Mesendoderm (in vitro differentiated cells): ENCODE measurements around the gene SLC36A1. TPM values are rescaled to one million over a fixed set of nuclear protein-coding genes. Genes with fewer than 3 reads are reported as not detected.

Experiments
- DNase-seq: peaks from one replicate; pipeline ENCODE4 v3.0.0; 2013
- H2AK5ac ChIP-seq: 2 replicates; pipeline ENCODE4 v1.6.1; 2013; ENCODE audit warnings: low read length, inconsistent platforms
- H2BK120ac ChIP-seq: 2 replicates; pipeline ENCODE4 v1.6.1; 2013; ENCODE audit warnings: low read depth, mild to moderate bottlenecking, low read length, moderate library complexity, mixed read lengths
- H2BK15ac ChIP-seq: replicated peaks from 2 replicates; pipeline ENCODE4 v1.6.1; 2013; ENCODE audit warnings: low read depth, mild to moderate bottlenecking, moderate library complexity
- H2BK5ac ChIP-seq: 2 replicates; pipeline ENCODE4 v1.6.1; 2013; ENCODE audit warnings: low read length, inconsistent platforms
- H3K18ac ChIP-seq: 2 replicates; pipeline ENCODE4 v1.6.1; 2013; ENCODE audit warnings: mild to moderate bottlenecking, low read length, mixed read lengths
- H3K23ac ChIP-seq: one replicate; pipeline ENCODE4 v1.6.1; 2013; ENCODE audit warnings: low read length
- H3K27ac ChIP-seq: 2 replicates; pipeline ENCODE4 v1.5.1; 2013; ENCODE audit warnings: low read depth, mild to moderate bottlenecking, inconsistent platforms, low read length, moderate library complexity
- H3K27me3 ChIP-seq: 2 replicates; pipeline ENCODE4 v1.6.1; 2013; ENCODE audit warnings: low read length, control low read depth, mild to moderate bottlenecking, inconsistent platforms; ENCODE audit not compliant: insufficient read depth, poor library complexity
- H3K36me3 ChIP-seq: 2 replicates; pipeline ENCODE4 v1.6.1; 2013; ENCODE audit warnings: low read length, inconsistent platforms; ENCODE audit not compliant: control insufficient read depth, insufficient read depth
- H3K4ac ChIP-seq: one replicate; pipeline ENCODE4 v1.6.1; 2013; ENCODE audit warnings: low read depth, mild to moderate bottlenecking, low read length, moderate library complexity
- H3K4me1 ChIP-seq: 2 replicates; pipeline ENCODE4 v1.6.1; 2013; ENCODE audit warnings: low read depth, low read length, inconsistent platforms; ENCODE audit not compliant: control insufficient read depth
- H3K4me2 ChIP-seq: 2 replicates; pipeline ENCODE4 v1.6.1; 2013; ENCODE audit warnings: low read length
- H3K4me3 ChIP-seq: 2 replicates; pipeline ENCODE4 v1.5.1; 2013; ENCODE audit warnings: mild to moderate bottlenecking, low read length
- H3K56ac ChIP-seq: one replicate; pipeline ENCODE4 v1.6.1; 2013; ENCODE audit warnings: low read length
- H3K79me1 ChIP-seq: 2 replicates; pipeline ENCODE4 v1.6.1; 2013; ENCODE audit warnings: low read length, inconsistent platforms
- H3K79me2 ChIP-seq: 2 replicates; pipeline ENCODE4 v1.6.1; 2013; ENCODE audit warnings: mild to moderate bottlenecking, low read length; ENCODE audit not compliant: control insufficient read depth, insufficient read depth
- H3K9ac ChIP-seq: 2 replicates; pipeline ENCODE4 v1.6.1; 2013; ENCODE audit warnings: low read length, inconsistent platforms
- H4K5ac ChIP-seq: one replicate; pipeline ENCODE4 v1.6.1; 2013; ENCODE audit warnings: low read length
- H4K8ac ChIP-seq: one replicate; pipeline ENCODE4 v1.6.1; 2013; ENCODE audit warnings: low read depth, mild to moderate bottlenecking, control low read depth, low read length, moderate library complexity
- WGBS: extraction: QIAGEN DNeasy Blood & Tissue Kit; methylation state at CpG from one replicate; pipeline ENCODE4 v1.1.7; 2013; ENCODE audit warnings: low lambda C conversion rate, missing lambda C conversion rate; ENCODE audit not compliant: insufficient coverage; ENCODE audit errors: extremely low coverage; 5-methylcytosine and 5-hydroxymethylcytosine counted together
- polyA plus RNA-seq, 2 experiments: library from polyadenylated mRNA; stranded (reverse); fragments of 200-250 nt; gene quantifications; one replicate each; pipeline ENCODE4 v1.2.3, GENCODE V29; 2013

SLC36A1 gene
- polyA plus RNA-seq (2013, experiment 1 of 2), result 5.1 TPM
- 6.9 TPM for polyA plus RNA-seq (2013, experiment 2 of 2)

GRCh38 chr5:151447174-151448037 lies at the start of gene SLC36A1:
Gene SLC36A1, plus strand, starts transcription at chr5:151447603. Its CDS starts 11,190 bp downstream, at chr5:151458793.
- Histone ChIP-seq H3K9ac (peak within 1 kb of the TSS; percentile 81), H3K4me3 (peak within 1 kb of the TSS; percentile 78), H3K4me1 (no peaks in the 10 kb centered on the region), H3K36me3 (no peaks in the 10 kb centered on the region), H2BK5ac (no peak within 1 kb of the TSS), H3K27ac (no peak within 1 kb of the TSS), H3K79me2 (peaks cover 2% of the 10 kb centered on the region), H2BK120ac (no peak within 1 kb of the TSS), H3K4ac (no peak within 1 kb of the TSS), H3K18ac (no peak within 1 kb of the TSS), H2BK15ac (no peak within 1 kb of the TSS), H3K4me2 (peak within 1 kb of the TSS; percentile 100), H4K8ac (no peak within 1 kb of the TSS), H3K27me3 (no peaks in the 10 kb centered on the region), H3K23ac (peak within 1 kb of the TSS; percentile 15), H4K5ac (no peak within 1 kb of the TSS), H3K56ac (peak within 1 kb of the TSS; percentile 85), H2AK5ac (no peak within 1 kb of the TSS), H3K79me1 (peaks cover 3% of the 10 kb centered on the region)
- no CpG with 5 or more reads among the region's 46 CpGs for WGBS
- DNase-seq, result peak; percentile 98

GRCh38 chr5:151405334-151406160 lies 41.9 kb upstream of the SLC36A1 start:
- Histone ChIP-seq H3K4me1 (peaks cover 8% of the 10 kb centered on the region), H2BK15ac (no peak overlapping the region), H3K23ac (peak overlapping the region; percentile 3), H3K4me3 (no peak overlapping the region), H3K79me1 (no peaks in the 10 kb centered on the region), H2BK120ac (peak overlapping the region; percentile 15), H2BK5ac (peak overlapping the region; percentile 85), H3K4me2 (no peak overlapping the region), H4K8ac (no peak overlapping the region), H3K27me3 (no peaks in the 10 kb centered on the region), H3K18ac (peak overlapping the region; percentile 33), H3K79me2 (no peaks in the 10 kb centered on the region), H4K5ac (peak overlapping the region; percentile 35), H3K27ac (peak overlapping the region; percentile 74), H3K4ac (peak overlapping the region; percentile 38), H3K9ac (peak overlapping the region; percentile 49), H2AK5ac (no peak overlapping the region), H3K36me3 (no peaks in the 10 kb centered on the region), H3K56ac (peak overlapping the region; percentile 75)
- DNase-seq, result peak; percentile 94
- no CpG with 5 or more reads among the region's 4 CpGs for WGBS

GRCh38 chr5:151406322-151406947 lies 41.0 kb upstream of the SLC36A1 start:
- no peaks in the 10 kb centered on the region for H3K79me2 ChIP-seq
- no peak overlapping the region for H2BK15ac ChIP-seq
- H2BK120ac ChIP-seq, result peak overlapping the region; percentile 15
- peak overlapping the region; percentile 74 for H3K27ac ChIP-seq
- H3K4me2 ChIP-seq, result no peak overlapping the region
- H4K8ac ChIP-seq, result no peak overlapping the region
- peak overlapping the region; percentile 49 for H3K9ac ChIP-seq
- DNase-seq, result peak; percentile 84
- no peak overlapping the region for H4K5ac ChIP-seq
- H3K4me1 ChIP-seq, result peaks cover 8% of the 10 kb centered on the region
- H3K23ac ChIP-seq, result no peak overlapping the region
- no peak overlapping the region for H3K4ac ChIP-seq
- no peaks in the 10 kb centered on the region for H3K27me3 ChIP-seq
- WGBS, result no CpG with 5 or more reads among the region's 8 CpGs
- peak overlapping the region; percentile 85 for H2BK5ac ChIP-seq
- H3K4me3 ChIP-seq, result no peak overlapping the region
- H2AK5ac ChIP-seq, result no peak overlapping the region
- peak overlapping the region; percentile 62 for H3K18ac ChIP-seq
- peak overlapping the region; percentile 75 for H3K56ac ChIP-seq
- H3K36me3 ChIP-seq, result no peaks in the 10 kb centered on the region
- no peaks in the 10 kb centered on the region for H3K79me1 ChIP-seq

GRCh38 chr5:151408591-151409230 lies 38.7 kb upstream of the SLC36A1 start:
- H4K8ac ChIP-seq, result no peak overlapping the region
- H3K79me2 ChIP-seq, result no peaks in the 10 kb centered on the region
- no peak overlapping the region for H3K4ac ChIP-seq
- H3K4me1 ChIP-seq, result peaks cover 8% of the 10 kb centered on the region
- DNase-seq, result peak; percentile 53
- no peak overlapping the region for H2BK120ac ChIP-seq
- H2BK15ac ChIP-seq, result peak overlapping the region; percentile 57
- H3K4me2 ChIP-seq, result no peak overlapping the region
- H3K27ac ChIP-seq, result no peak overlapping the region
- H2BK5ac ChIP-seq, result no peak overlapping the region
- peak overlapping the region; percentile 20 for H3K56ac ChIP-seq
- no peak overlapping the region for H4K5ac ChIP-seq
- H3K27me3 ChIP-seq, result no peaks in the 10 kb centered on the region
- no peak overlapping the region for H3K4me3 ChIP-seq
- H3K9ac ChIP-seq, result no peak overlapping the region
- H3K79me1 ChIP-seq, result no peaks in the 10 kb centered on the region
- no peak overlapping the region for H3K18ac ChIP-seq
- H3K36me3 ChIP-seq, result no peaks in the 10 kb centered on the region
- WGBS, result no CpG with 5 or more reads among the region's 4 CpGs
- no peak overlapping the region for H2AK5ac ChIP-seq
- no peak overlapping the region for H3K23ac ChIP-seq

GRCh38 chr5:151413800-151414199 lies 33.6 kb upstream of the SLC36A1 start:
- H3K27me3 ChIP-seq, result no peaks in the 10 kb centered on the region
- no peaks in the 10 kb centered on the region for H3K79me2 ChIP-seq
- no peak overlapping the region for H3K9ac ChIP-seq
- H2BK5ac ChIP-seq, result no peak overlapping the region
- no peak overlapping the region for H2AK5ac ChIP-seq
- H2BK15ac ChIP-seq, result no peak overlapping the region
- DNase-seq, result no peak
- no peaks in the 10 kb centered on the region for H3K79me1 ChIP-seq
- no peak overlapping the region for H3K18ac ChIP-seq
- H3K4me2 ChIP-seq, result no peak overlapping the region
- H3K56ac ChIP-seq, result no peak overlapping the region
- no peak overlapping the region for H3K27ac ChIP-seq
- no peak overlapping the region for H4K8ac ChIP-seq
- no CpG with 5 or more reads among the region's 3 CpGs for WGBS
- no peak overlapping the region for H3K4me3 ChIP-seq
- no peak overlapping the region for H3K23ac ChIP-seq
- H2BK120ac ChIP-seq, result no peak overlapping the region
- no peaks in the 10 kb centered on the region for H3K36me3 ChIP-seq
- no peak overlapping the region for H3K4ac ChIP-seq
- no peaks in the 10 kb centered on the region for H3K4me1 ChIP-seq
- no peak overlapping the region for H4K5ac ChIP-seq
